ENCODE measurements around the gene TJP3.

DNA sequence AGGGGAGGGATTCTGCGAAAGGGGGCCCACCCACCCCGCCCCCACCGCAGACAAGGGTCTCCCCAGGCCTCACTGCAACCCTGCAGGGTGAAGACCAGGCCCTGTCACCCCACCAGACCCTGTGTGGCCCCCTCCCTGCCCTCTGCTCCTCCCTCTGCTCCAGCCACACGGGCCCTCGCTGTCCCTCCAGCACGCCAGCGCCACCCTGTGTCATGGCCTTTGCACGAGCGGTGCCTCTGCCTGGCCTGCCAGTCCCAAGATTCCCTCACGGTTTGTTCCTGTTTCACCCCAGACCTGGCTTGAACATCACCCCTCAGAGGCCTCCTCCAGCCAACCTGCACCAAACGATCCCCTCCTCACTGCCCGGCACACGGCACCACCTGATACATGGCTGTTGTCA is 35.2 kb upstream of the TJP3 start:
- TF ChIP-seq, protein P1, sequence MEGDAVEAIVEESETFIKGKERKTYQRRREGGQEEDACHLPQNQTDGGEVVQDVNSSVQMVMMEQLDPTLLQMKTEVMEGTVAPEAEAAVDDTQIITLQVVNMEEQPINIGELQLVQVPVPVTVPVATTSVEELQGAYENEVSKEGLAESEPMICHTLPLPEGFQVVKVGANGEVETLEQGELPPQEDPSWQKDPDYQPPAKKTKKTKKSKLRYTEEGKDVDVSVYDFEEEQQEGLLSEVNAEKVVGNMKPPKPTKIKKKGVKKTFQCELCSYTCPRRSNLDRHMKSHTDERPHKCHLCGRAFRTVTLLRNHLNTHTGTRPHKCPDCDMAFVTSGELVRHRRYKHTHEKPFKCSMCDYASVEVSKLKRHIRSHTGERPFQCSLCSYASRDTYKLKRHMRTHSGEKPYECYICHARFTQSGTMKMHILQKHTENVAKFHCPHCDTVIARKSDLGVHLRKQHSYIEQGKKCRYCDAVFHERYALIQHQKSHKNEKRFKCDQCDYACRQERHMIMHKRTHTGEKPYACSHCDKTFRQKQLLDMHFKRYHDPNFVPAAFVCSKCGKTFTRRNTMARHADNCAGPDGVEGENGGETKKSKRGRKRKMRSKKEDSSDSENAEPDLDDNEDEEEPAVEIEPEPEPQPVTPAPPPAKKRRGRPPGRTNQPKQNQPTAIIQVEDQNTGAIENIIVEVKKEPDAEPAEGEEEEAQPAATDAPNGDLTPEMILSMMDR (conservative IDR thresholded peaks at IDR 0.05; ENCODE audit: low read depth in 2 of 2), result peak; percentile 12 to 60; a peak in 2 of 4 replicates
- TF ChIP-seq CREB1 (CRISPR knock-in tag; IDR thresholded peaks at IDR 0.05; ENCODE audit: low read depth), result no peak
- TF ChIP-seq, protein P2, sequence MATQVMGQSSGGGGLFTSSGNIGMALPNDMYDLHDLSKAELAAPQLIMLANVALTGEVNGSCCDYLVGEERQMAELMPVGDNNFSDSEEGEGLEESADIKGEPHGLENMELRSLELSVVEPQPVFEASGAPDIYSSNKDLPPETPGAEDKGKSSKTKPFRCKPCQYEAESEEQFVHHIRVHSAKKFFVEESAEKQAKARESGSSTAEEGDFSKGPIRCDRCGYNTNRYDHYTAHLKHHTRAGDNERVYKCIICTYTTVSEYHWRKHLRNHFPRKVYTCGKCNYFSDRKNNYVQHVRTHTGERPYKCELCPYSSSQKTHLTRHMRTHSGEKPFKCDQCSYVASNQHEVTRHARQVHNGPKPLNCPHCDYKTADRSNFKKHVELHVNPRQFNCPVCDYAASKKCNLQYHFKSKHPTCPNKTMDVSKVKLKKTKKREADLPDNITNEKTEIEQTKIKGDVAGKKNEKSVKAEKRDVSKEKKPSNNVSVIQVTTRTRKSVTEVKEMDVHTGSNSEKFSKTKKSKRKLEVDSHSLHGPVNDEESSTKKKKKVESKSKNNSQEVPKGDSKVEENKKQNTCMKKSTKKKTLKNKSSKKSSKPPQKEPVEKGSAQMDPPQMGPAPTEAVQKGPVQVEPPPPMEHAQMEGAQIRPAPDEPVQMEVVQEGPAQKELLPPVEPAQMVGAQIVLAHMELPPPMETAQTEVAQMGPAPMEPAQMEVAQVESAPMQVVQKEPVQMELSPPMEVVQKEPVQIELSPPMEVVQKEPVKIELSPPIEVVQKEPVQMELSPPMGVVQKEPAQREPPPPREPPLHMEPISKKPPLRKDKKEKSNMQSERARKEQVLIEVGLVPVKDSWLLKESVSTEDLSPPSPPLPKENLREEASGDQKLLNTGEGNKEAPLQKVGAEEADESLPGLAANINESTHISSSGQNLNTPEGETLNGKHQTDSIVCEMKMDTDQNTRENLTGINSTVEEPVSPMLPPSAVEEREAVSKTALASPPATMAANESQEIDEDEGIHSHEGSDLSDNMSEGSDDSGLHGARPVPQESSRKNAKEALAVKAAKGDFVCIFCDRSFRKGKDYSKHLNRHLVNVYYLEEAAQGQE (IDR thresholded peaks at IDR 0.05; ENCODE audit: unreplicated experiment), result no peak
- no peak for TF ChIP-seq POLR2AphosphoS5 (IDR thresholded peaks at IDR 0.05; ENCODE audit: low read depth)
- no peak for TF ChIP-seq EZH2phosphoT487 (IDR thresholded peaks at IDR 0.05; ENCODE audit: unreplicated experiment)
- TF ChIP-seq, protein P3, sequence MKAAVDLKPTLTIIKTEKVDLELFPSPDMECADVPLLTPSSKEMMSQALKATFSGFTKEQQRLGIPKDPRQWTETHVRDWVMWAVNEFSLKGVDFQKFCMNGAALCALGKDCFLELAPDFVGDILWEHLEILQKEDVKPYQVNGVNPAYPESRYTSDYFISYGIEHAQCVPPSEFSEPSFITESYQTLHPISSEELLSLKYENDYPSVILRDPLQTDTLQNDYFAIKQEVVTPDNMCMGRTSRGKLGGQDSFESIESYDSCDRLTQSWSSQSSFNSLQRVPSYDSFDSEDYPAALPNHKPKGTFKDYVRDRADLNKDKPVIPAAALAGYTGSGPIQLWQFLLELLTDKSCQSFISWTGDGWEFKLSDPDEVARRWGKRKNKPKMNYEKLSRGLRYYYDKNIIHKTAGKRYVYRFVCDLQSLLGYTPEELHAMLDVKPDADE (IDR thresholded peaks at IDR 0.05), result no peak
- no peak for TF ChIP-seq EZH2 (IDR thresholded peaks at IDR 0.05; ENCODE audit: low read depth, unreplicated experiment)
- TF ChIP-seq ZNF331 (CRISPR knock-in tag; IDR thresholded peaks at IDR 0.05; ENCODE audit: low read depth), result no peak
- TF ChIP-seq JUNB (IDR thresholded peaks at IDR 0.05; ENCODE audit: unreplicated experiment), result no peak

Measured in GM23338 (cell line).